GM19452 (cell line): ENCODE measurements around the gene ATAD2B.

ENCODE experiments used
- ATAC-seq: cut with Tn5 transposase; IDR thresholded peaks from one replicate; pipeline ENCODE4 v1.9.1; 2021; ENCODE audit not compliant: unreplicated experiment

Gene ATAD2B

DNA sequence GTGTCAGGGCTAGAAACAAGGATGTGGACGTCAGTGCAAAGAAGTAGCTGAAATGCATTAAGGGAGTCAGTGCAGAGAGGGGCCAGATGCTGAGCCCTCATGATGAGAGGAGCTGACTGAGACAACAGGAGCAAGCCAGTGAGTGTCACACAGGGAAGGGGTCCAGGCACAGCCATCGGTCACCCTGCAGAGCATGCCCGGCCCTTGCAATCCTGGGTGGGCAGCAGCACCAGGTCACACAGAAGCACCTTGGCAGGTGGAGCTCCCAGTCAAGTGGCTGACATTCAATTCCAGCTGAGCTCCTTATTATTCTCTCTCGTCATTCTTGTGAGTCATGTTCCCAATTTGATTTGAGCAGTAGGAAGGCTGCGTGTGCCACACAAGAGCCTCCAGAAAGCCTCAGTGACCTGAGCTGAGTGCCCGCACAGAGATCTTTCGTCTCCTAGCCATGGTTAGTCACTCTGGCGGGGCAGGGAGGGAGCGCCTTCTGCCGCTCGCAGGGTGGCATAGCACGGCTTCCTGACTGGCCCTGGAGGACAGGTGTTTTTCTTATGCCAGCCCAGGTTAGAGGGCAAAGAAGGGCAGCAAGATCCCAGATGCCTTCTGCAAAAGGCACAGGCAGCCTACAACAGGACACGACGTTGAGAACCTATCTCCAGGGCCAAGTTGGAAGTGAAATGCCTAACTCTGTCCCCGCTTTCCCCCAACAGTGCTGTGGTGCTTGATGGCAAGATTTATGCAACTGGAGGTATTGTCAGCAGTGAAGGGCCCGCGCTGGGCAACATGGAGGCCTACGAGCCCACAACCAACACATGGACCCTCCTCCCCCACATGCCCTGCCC lies 220.9 kb downstream of the ATAD2B start:
- ATAC-seq: no peak

GRCh38 chr2:23703583-23704385 lies 223.1 kb downstream of the ATAD2B start:
- no peak for ATAC-seq

GRCh38 chr2:23703037-23703582 lies 223.8 kb downstream of the ATAD2B start:
- ATAC-seq: no peak

- ATAC-seq: no peak
Measured at GRCh38 chr2:23700627-23701026, 226.3 kb downstream of the ATAD2B start.

DNA sequence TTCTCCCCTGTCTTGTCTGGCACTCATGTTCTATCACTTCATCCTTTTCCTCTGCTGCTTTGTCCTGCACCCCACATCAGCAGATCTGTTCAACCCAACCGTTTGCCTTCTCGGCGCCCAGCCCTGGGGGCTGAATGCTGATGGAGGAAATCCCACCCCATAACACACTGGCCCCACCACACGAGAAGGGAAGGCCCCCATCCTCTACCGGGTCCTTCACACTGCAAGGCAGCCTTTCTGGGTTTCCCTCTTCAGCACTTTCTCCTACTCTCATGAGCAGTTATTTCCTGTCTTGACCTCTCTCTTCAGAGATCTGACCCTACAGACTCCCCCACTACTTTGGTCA lies 227.4 kb downstream of the ATAD2B start:
- no peak for ATAC-seq

GRCh38 chr2:23698721-23699579 lies 228.0 kb downstream of the ATAD2B start:
- ATAC-seq: no peak
